A549 (cell line): ENCODE data around the gene SLC7A8. TPM values are rescaled to one million over a fixed set of nuclear protein-coding genes. Genes with fewer than 3 reads are reported as not detected.
"Not testable (repeated sequence)": the region's sequence is repeated elsewhere in the genome, so short reads cannot be mapped to it uniquely, and the experiment has no call there.

Source experiments
- ATAC-seq, 2 experiments: fragments of 200-7000 bp in 1 of 2; fragments of >200 bp in 1 of 2; cut with Nextera tagmentation in 1 of 2; cut with Tn5 transposase in 1 of 2; 3 replicates each; pipeline versions ENCODE4 v1.8.0 to v1.9.1; 2018 to 2020; ENCODE audit warnings: mild to moderate bottlenecking in 1 of 2, moderate library complexity in 1 of 2
- CTCF ChIA-PET: fragments of 300-600 bp; sonication (Branson Sonifier 250); formaldehyde crosslinking; extraction: SDS; loops from one replicate; lab custom pipeline; 2021; ENCODE audit warnings: antibody characterized with exemption, inconsistent platforms; lab: Yijun Ruan, JAX
- POLR2A ChIA-PET: fragments of 350-600 bp; formaldehyde crosslinking; extraction: SDS; loops from one replicate; lab custom pipeline; 2021; ENCODE audit warnings: antibody characterized with exemption, inconsistent platforms; lab: Yijun Ruan, JAX
- DNase-seq, 2 experiments: peaks; one replicate each; pipeline versions ENCODE4 v3.0.0 to v3.0.0-alpha.2; 2011 to 2016; ENCODE audit warnings: low read depth in 1 of 2, low spot score in 1 of 2
- FAIRE-seq: peaks from 2 replicates; lab custom pipeline; 2011; peaks lifted over from hg19 to GRCh38; lab: Jason Lieb, UNC
- H3K27ac ChIP-seq, 2 experiments: fragments of >200 bp; sonication (Bioruptor Twin); formaldehyde crosslinking; 3 replicates each; pipeline ENCODE4 v1.5.1; 2016 to 2017
- H3K4me1 ChIP-seq: fragments of >200 bp; sonication (Bioruptor Twin); formaldehyde crosslinking; 3 replicates; pipeline ENCODE4 v1.6.1; 2016
- H3K4me2 ChIP-seq: fragments of >200 bp; sonication (Bioruptor Twin); formaldehyde crosslinking; 3 replicates; pipeline ENCODE4 v1.6.1; 2016
- H3K4me3 ChIP-seq: fragments of >200 bp; sonication (Bioruptor Twin); formaldehyde crosslinking; 3 replicates; pipeline ENCODE4 v1.5.1; 2016
- H3K9me3 ChIP-seq: fragments of >200 bp; sonication (Bioruptor Twin); formaldehyde crosslinking; 3 replicates; pipeline ENCODE4 v1.6.1; 2016
- BHLHE40 ChIP-seq: IDR thresholded peaks from 2 replicates; pipeline ENCODE4 v1.6.1; 2012; ENCODE audit warnings: low read depth, low read length, inconsistent platforms
- CTCF ChIP-seq: fragments of >200 bp; sonication (Bioruptor Twin); formaldehyde crosslinking; IDR thresholded peaks from 3 replicates; pipeline ENCODE4 v1.5.1; 2016
- E2F6 ChIP-seq: IDR thresholded peaks from 2 replicates; pipeline ENCODE4 v1.6.1; 2012; ENCODE audit warnings: low read depth, borderline replicate concordance
- EHF ChIP-seq: fragments of 250-450 bp; sonication (Bioruptor Pico); IDR thresholded peaks from 2 replicates; pipeline ENCODE4 v1.5.0; 2020; ENCODE audit warnings: mild to moderate bottlenecking
- ELK1 ChIP-seq: fragments of 150-350 bp; IDR thresholded peaks from 2 replicates; pipeline ENCODE4 v1.6.1; 2014; ENCODE audit warnings: low read depth, mild to moderate bottlenecking, low read length
- FOSB ChIP-seq: fragments of 250-450 bp; sonication (Bioruptor Pico); IDR thresholded peaks from 2 replicates; pipeline ENCODE4 v1.5.0; 2020; ENCODE audit warnings: mild to moderate bottlenecking, moderate library complexity
- HDAC2 ChIP-seq: fragments of 200-600 bp; sonication (generic); IDR thresholded peaks from 2 replicates; pipeline ENCODE4 v1.6.1; 2016
- HMGXB4 ChIP-seq: fragments of 250-450 bp; sonication (Bioruptor Pico); IDR thresholded peaks from 2 replicates; pipeline ENCODE4 v1.5.0; 2021; ENCODE audit warnings: mild to moderate bottlenecking, moderate library complexity, borderline replicate concordance
- HOXA7 ChIP-seq: fragments of 250-450 bp; sonication (Bioruptor Pico); IDR thresholded peaks from 2 replicates; pipeline ENCODE4 v1.5.0; 2020; ENCODE audit warnings: mild to moderate bottlenecking, moderate library complexity
- KDM5A ChIP-seq: fragments of 200-600 bp; sonication (generic); IDR thresholded peaks from 2 replicates; pipeline ENCODE4 v1.6.1; 2016; ENCODE audit warnings: antibody characterized with exemption, mild to moderate bottlenecking
- MYC ChIP-seq: IDR thresholded peaks from 2 replicates; pipeline ENCODE4 v1.6.1; 2012; ENCODE audit warnings: mild to moderate bottlenecking, inconsistent platforms, low read length, improper control_type of control experiment, borderline replicate concordance
- NPAS2 ChIP-seq: fragments of 250-450 bp; sonication (Bioruptor Pico); IDR thresholded peaks from 2 replicates; pipeline ENCODE4 v1.8.0; 2022; ENCODE audit warnings: mild to moderate bottlenecking, moderate library complexity, borderline replicate concordance
- PBX3 ChIP-seq: IDR thresholded peaks from 2 replicates; pipeline ENCODE4 v1.6.1; 2012
- RCOR1 ChIP-seq: fragments of 150-350 bp; IDR thresholded peaks from 2 replicates; pipeline ENCODE4 v1.6.1; 2014; ENCODE audit warnings: antibody characterized with exemption, low read length, low read depth
- RFX5 ChIP-seq: fragments of 450-650 bp; IDR thresholded peaks from 2 replicates; pipeline ENCODE4 v1.7.1; 2014; ENCODE audit warnings: antibody characterized with exemption, mild to moderate bottlenecking, moderate library complexity
- RNF2 ChIP-seq: fragments of 200-600 bp; sonication (generic); IDR thresholded peaks from 2 replicates; pipeline ENCODE4 v1.6.1; 2016; ENCODE audit warnings: low read depth, mild to moderate bottlenecking, antibody characterized with exemption, moderate library complexity, borderline replicate concordance
- TFCP2L1 ChIP-seq: fragments of 250-450 bp; sonication (Bioruptor Pico); IDR thresholded peaks from 2 replicates; pipeline ENCODE4 v1.5.0; 2021; ENCODE audit warnings: mild to moderate bottlenecking
- TP53 ChIP-seq: fragments of 250-450 bp; sonication (Bioruptor Pico); IDR thresholded peaks from 2 replicates; pipeline ENCODE4 v1.5.0; 2021; ENCODE audit warnings: mild to moderate bottlenecking, moderate library complexity
- ZC3H11A ChIP-seq: fragments of 450-650 bp; IDR thresholded peaks from 2 replicates; pipeline ENCODE4 v1.6.1; 2014; ENCODE audit warnings: antibody characterized with exemption, mild to moderate bottlenecking
- ZNF302 ChIP-seq: fragments of 250-450 bp; sonication (Bioruptor Pico); IDR thresholded peaks from 2 replicates; pipeline ENCODE4 v1.9.0; 2021; ENCODE audit warnings: inconsistent platforms, mild to moderate bottlenecking, moderate library complexity
- ZSCAN20 ChIP-seq: fragments of 250-450 bp; sonication (Bioruptor Pico); IDR thresholded peaks from 2 replicates; pipeline ENCODE4 v1.8.0; 2022; ENCODE audit warnings: mild to moderate bottlenecking, moderate library complexity
- WGBS: methylation state at CpG from one replicate; pipeline ENCODE4 v1.1.6; 2017; ENCODE audit errors: missing lambda C conversion rate; 5-methylcytosine and 5-hydroxymethylcytosine counted together
- polyA plus RNA-seq, 4 experiments: library from polyadenylated mRNA; depleted of rRNA in 3 of 4; stranded (reverse); fragments of >200 nt; fragmentation: RNase III in 1 of 4; extraction: RNeasy Plus Mini Kit Qiagen cat#74134 plus additional on column Dnase treatment in 1 of 4; gene quantifications; 2 replicates in 3 of 4; 3 replicates in 1 of 4; pipeline ENCODE4 v1.2.3, GENCODE V29; 2011 to 2017

SLC7A8 gene
- polyA plus RNA-seq, 2 of the 4 experiments (the other 2 are of a cell fraction) = 0.28 to 0.35 TPM

GRCh38 chr14:23110579-23111365 lies 72.7 kb downstream of the SLC7A8 start (continued):
- TF ChIP-seq ELK1 (no peak), NPAS2 (CRISPR knock-in tag) (no peak), PBX3 (no peak)

DNA sequence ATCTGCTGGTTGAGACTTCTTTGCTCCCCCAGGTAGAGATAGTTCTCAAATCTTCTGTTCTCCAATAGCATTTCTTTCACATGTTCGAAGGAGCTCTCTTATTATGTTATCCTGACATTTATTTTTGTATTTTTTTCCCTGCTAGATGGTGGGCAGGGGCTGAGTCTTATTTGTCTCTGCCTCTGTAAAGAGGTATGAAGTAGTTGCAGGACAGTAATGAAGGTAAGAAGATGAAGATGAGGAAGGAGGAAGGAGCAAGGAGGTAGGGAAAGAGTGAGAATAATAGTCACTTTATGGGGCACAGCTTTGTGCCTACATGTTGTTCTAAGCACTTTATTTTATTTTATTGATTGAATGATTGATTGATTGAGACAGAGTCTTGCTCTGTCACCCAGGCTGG lies 73.7 kb downstream of the SLC7A8 start:
- FAIRE-seq = no peak
- ChIA-PET CTCF (interaction anchor here (0.6 to 24.2 kb wide), 18 partner anchors 9 to 172 kb away, joined by 3 to 848 read pairs (median 14); partner anchors contain the start of genes ACIN1, C14orf119, CDH24 and SLC7A8), POLR2A (interaction anchor here (1.9 kb wide), 1 partner anchor 14 kb away, joined by 10 read pairs; the partner anchor contains the start of genes ACIN1 and C14orf119)
- DNase-seq = no peak
- Histone ChIP-seq H3K4me2 (no peak overlapping the region), H3K4me1 (peaks cover 14% of the 10 kb centered on the region), H3K9me3 (no peaks in the 10 kb centered on the region), H3K4me3 (no peak overlapping the region), H3K27ac (no peak overlapping the region)
- ATAC-seq = no peak
- no peak for TF ChIP-seq HMGXB4
- no peak for TF ChIP-seq RCOR1
- no peak for TF ChIP-seq CTCF
- TF ChIP-seq KDM5A = no peak
- no peak for TF ChIP-seq E2F6
- no peak for TF ChIP-seq ZC3H11A
- TF ChIP-seq ZSCAN20 (CRISPR knock-in tag) = no peak
- no peak for TF ChIP-seq HDAC2
- no peak for TF ChIP-seq ZNF302 (CRISPR knock-in tag)
- no peak for TF ChIP-seq HOXA7 (CRISPR knock-in tag)
- no peak for TF ChIP-seq TP53
- TF ChIP-seq MYC = no peak
- TF ChIP-seq RNF2 = no peak
- no peak for TF ChIP-seq BHLHE40
- no peak for TF ChIP-seq TFCP2L1 (CRISPR knock-in tag)
- TF ChIP-seq NPAS2 (CRISPR knock-in tag) = no peak
- no peak for TF ChIP-seq RFX5
- TF ChIP-seq FOSB = no peak
- no peak for TF ChIP-seq EHF (CRISPR knock-in tag)
- 74% methylated on average over 1 of the region's 1 CpG for WGBS

- not testable (repeated sequence) for ATAC-seq, H3K4me1 ChIP-seq, H3K4me2 ChIP-seq, H3K9me3 ChIP-seq, FAIRE-seq, H3K4me3 ChIP-seq, H3K27ac ChIP-seq
- WGBS = 58% methylated on average over 17 of the region's 24 CpGs
- peak in 1 of 2 experiments; percentile 46 for DNase-seq
- POLR2A ChIA-PET = interaction anchor here (1.9 kb wide), 1 partner anchor 13 kb away, joined by 10 read pairs; the partner anchor contains the start of genes ACIN1 and C14orf119
- CTCF ChIA-PET = interaction anchor here (1.1 to 8.4 kb wide), 14 partner anchors 8 to 121 kb away, joined by 5 to 126 read pairs (median 16); partner anchors contain the start of genes ACIN1, C14orf119 and CDH24
Measured at GRCh38 chr14:23108169-23108568, 75.3 kb downstream of the SLC7A8 start.

- H3K4me2 ChIP-seq, H3K27ac ChIP-seq, FAIRE-seq, H3K9me3 ChIP-seq, DNase-seq, H3K4me1 ChIP-seq, ATAC-seq, H3K4me3 ChIP-seq: not testable (repeated sequence)
- ChIA-PET CTCF (interaction anchor here (3.1 to 8.4 kb wide), 4 partner anchors 12 to 41 kb away, joined by 24 to 118 read pairs (median 50); partner anchors contain the start of genes ACIN1 and C14orf119), POLR2A (interaction anchor here (1.9 kb wide), 1 partner anchor 12 kb away, joined by 10 read pairs; the partner anchor contains the start of genes ACIN1 and C14orf119)
- WGBS = 81% methylated on average over 3 of the region's 5 CpGs
Measured at GRCh38 chr14:23107620-23108019, 75.8 kb downstream of the SLC7A8 start.
